ENCODE data around the gene GOLGA8A.
"Not testable (repeated sequence)": the region's sequence is repeated elsewhere in the genome, so short reads cannot be mapped to it uniquely, and the experiment has no call there.

The GOLGA8A gene

DNA sequence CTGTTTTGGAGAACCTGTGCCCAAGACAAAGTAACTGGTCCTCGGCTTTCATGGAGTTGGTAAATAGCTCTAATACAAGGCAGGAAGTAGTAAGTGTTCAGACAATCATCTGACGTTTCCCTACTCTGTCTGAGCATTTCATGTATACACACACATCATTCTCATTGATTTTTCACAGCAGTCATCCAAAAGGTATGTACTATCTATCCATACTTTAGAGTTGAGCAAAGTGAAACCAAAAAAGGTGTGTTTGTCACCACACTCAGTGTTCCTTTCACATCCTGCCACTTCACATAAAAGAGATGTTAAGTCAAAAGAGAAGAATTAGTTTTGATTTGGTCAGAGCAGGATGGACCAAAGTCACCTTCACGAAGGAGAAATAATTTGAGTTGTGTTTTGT is 33.7 kb downstream of the GOLGA8A start:
- H3K4me3 ChIP-seq (ENCODE audit: low read depth, low read length); DNase-seq (ENCODE audit: low read depth, low spot score); POLR2A ChIA-PET; CTCF ChIA-PET: not testable (repeated sequence)

DNA sequence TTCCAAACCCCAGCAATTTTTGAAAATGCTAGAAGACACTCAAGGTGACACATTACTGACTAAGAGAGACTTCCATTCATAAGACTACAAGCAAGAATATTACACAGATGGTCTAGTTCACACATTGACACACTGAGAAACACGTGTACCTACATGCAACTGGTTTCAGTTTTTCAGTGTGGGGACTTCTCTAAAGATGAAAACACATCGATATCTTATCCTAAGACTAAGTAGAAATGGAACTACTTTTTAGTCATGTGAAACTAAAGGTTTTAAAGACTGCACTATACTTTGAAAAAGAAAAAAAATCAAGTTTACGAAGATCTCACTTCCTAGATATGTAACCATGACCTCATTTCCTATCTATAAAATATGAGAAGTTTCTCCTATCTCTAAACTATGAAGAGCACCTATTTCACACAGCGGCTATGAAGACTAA is 34.4 kb downstream of the GOLGA8A start:
- H3K4me3 ChIP-seq (ENCODE audit: low read depth, low read length); POLR2A ChIA-PET; CTCF ChIA-PET; DNase-seq (ENCODE audit: low read depth, low spot score): not testable (repeated sequence)

DNA sequence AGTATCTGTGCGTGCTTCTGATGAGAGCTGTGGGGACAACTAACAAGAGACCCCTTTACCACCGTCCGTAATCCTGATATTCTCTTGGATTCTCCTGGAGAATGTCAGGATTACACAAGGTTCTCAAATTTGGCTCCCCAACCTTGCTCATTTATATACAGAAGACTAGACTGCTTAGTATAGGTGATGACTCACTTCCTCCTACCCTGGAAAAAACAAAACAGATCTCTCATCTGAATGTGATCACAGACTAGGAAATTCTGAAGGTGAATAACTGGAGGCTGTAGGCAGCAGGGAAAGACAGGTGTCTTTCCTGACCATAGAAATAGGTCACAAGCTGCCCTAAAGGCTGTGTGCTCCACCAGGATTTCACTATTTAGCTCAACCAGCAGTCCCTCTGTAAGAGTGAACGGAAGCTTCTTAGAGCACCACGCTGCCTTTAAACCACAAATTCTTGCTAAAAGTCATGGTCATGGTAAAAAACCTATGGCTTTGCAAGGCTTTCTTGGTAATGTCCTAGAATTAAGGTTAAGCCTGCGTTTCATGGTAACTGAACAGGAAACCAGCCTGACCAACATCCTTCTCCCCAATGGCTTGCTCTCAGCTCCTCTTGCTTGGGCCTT is 39.9 kb downstream of the GOLGA8A start:
- DNase-seq (ENCODE audit: low read depth, low spot score); H3K4me3 ChIP-seq (ENCODE audit: low read depth, low read length); POLR2A ChIA-PET; CTCF ChIA-PET: not testable (repeated sequence)

DNA sequence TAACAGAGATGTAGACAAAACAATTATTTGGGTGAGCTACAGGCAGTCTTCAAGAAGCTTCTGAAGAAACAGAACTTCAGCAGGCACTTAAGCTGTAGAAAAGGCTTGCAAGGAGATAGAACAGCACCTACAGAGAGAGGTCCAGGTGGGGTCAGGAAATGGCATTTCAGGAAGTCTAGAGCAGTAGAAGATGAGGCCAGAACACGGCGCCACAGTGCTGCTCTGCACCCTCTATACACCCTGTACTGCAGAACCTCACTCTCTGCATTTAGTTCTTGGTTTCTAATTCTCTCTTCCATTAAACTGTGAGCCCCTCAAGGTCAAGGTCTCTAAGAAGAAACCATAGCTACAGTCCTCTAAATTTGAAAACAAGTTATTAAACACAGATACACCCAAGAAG is 44.6 kb downstream of the GOLGA8A start:
- CTCF ChIA-PET; DNase-seq (ENCODE audit: low read depth, low spot score); H3K4me3 ChIP-seq (ENCODE audit: low read depth, low read length); POLR2A ChIA-PET: not testable (repeated sequence)

DNA sequence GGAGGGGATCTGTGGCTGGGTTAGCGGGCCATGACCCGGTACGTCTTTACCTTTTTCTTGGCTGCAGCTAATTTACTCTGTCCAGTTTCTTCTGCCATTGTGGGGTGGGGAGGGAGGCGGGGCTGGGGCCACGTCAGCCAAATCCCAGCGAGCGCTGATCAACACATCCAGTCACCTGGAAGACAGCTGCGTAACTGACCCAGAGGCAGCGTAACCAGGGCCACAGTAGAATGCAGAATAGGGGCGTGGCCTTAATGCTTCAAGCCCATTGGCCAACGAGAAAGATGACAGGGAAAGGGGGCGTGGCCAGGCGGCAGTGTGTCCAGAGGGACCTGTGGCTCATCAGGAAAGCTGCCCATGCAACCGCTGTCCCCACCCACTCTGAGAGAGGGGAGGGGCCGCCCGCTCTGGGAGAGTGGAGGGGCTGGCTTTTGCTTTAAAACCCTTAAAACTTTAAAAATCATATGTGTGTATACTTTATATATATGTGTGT is 48.0 kb downstream of the GOLGA8A start:
- CTCF ChIA-PET; POLR2A ChIA-PET; DNase-seq (ENCODE audit: low read depth, low spot score); H3K4me3 ChIP-seq (ENCODE audit: low read depth, low read length): not testable (repeated sequence)
